Motor neuron (in vitro differentiated cells): ENCODE measurements around the gene SLC12A2. TPM values are rescaled to one million over a fixed set of nuclear protein-coding genes. Genes with fewer than 3 reads are reported as not detected.

ENCODE experiments used
- ATAC-seq, 8 experiments: fragments of 200-7000 bp; cut with Tn5 transposase; replicated peaks in 6 of 8; 2 replicates each; pipeline ENCODE4 v1.8.0; 2021; ENCODE audit warnings: mild to moderate bottlenecking in 8 of 8, moderate library complexity in 8 of 8
- H3K27ac ChIP-seq, 2 donors: fragments of 250-450 bp; sonication (Bioruptor Pico); 2 replicates each; pipeline ENCODE4 v1.9.0; 2021; ENCODE audit warnings: antibody characterized with exemption in 2 of 2, mild to moderate bottlenecking in 2 of 2, moderate library complexity in 1 of 2
- H3K4me1 ChIP-seq, 2 donors: fragments of 250-450 bp; sonication (Bioruptor Pico); replicated peaks in 1 of 2; 2 replicates each; pipeline ENCODE4 v1.6.1; 2021; ENCODE audit warnings: antibody characterized with exemption in 2 of 2, mild to moderate bottlenecking in 2 of 2, moderate library complexity in 1 of 2
- H3K4me3 ChIP-seq, 5 donors: fragments of 250-450 bp; sonication (Bioruptor Pico); 2 replicates each; pipeline ENCODE4 v1.9.0; 2021; ENCODE audit warnings: antibody characterized with exemption in 5 of 5, mild to moderate bottlenecking in 5 of 5, moderate library complexity in 4 of 5
- WGBS, 10 experiments: fragments of 450-650 bp; shearing (Covaris generic); methylation state at CpG; one replicate each; pipeline ENCODE4 v1.0.0; 2022; 5-methylcytosine and 5-hydroxymethylcytosine counted together
- in situ Hi-C, 9 experiments: fragments of 400-800 bp; cut with MboI; loops; one replicate each; pipeline ENCODE4 v1.15.0; 2021; ENCODE audit warnings: low sequenced_read_pairs in 9 of 9, low pct_unique_long_range_greater_than_20kb in 2 of 9; ENCODE audit not compliant: unreplicated experiment in 9 of 9
- total RNA-seq, 8 experiments: library from RNA; unstranded; fragments of 300-600 nt; gene quantifications; 2 replicates each; pipeline versions ENCODE4 v1.2.3 to v1.2.4, GENCODE V29; 2022

Gene SLC12A2
- total RNA-seq, 8 experiments from 2014 or later: 20.4 to 51.0 (median 29.1) TPM

GRCh38 chr5:128216860-128217531 is 133.4 kb downstream of the SLC12A2 start:
- Histone ChIP-seq H3K4me1 (no peaks in the 10 kb centered on the region), H3K27ac (no peak overlapping the region), H3K4me3 (no peak overlapping the region)
- in situ Hi-C loops: loop anchor here in 8 of 9 experiments (10.0 to 25.0 kb wide), 7 partner anchors 278 to 1545 kb away; no protein-coding TSS in a partner anchor
- peak in 3 of 8 experiments; percentile 72 to 93 (median 90) for ATAC-seq
- WGBS, 10 experiments: 0 to 100% (median 77%) methylated on average over 1 to 6 of the region's 15 CpGs; no CpG with 5 or more reads in 4 of the 10 experiments

- Histone ChIP-seq H3K4me3 (no peak overlapping the region), H3K4me1 (no peaks in the 10 kb centered on the region), H3K27ac (no peak overlapping the region)
- 85 to 100% (median 92%) methylated on average over 1 to 2 of the region's 2 CpGs for WGBS, 10 experiments
- ATAC-seq: no peak
- in situ Hi-C loops: loop anchor here in 8 of 9 experiments (25.0 kb wide), 5 partner anchors 441 to 1541 kb away; no protein-coding TSS in a partner anchor
These were observed 137.3 kb downstream of the SLC12A2 start for GRCh38 chr5:128220841-128221240.

GRCh38 chr5:128224336-128224735 is 140.8 kb downstream of the SLC12A2 start:
- ATAC-seq: no peak
- 22 to 88% (median 60%) methylated on average over 1 of the region's 1 CpG; no CpG with 5 or more reads in 4 of the 10 experiments for WGBS, 10 experiments
- Histone ChIP-seq H3K4me3 (no peak overlapping the region), H3K4me1 (peaks cover 0 to 7% of the 10 kb centered on the region in 2 donors), H3K27ac (no peak overlapping the region)
- in situ Hi-C loops: loop anchor here in 8 of 9 experiments (25.0 kb wide), 5 partner anchors 438 to 1538 kb away; no protein-coding TSS in a partner anchor

- in situ Hi-C loops: loop anchor here in 1 of 9 experiments (25.0 kb wide), 1 partner anchor 112 kb away; no protein-coding TSS in a partner anchor
- no peak overlapping the region for H3K4me3 ChIP-seq
- WGBS, 10 experiments: 83 to 100% (median 100%) methylated on average over 1 to 2 of the region's 2 CpGs; no CpG with 5 or more reads in 3 of the 10 experiments
- peaks cover 0 to 7% of the 10 kb centered on the region in 2 donors for H3K4me1 ChIP-seq
- ATAC-seq: no peak
- no peak overlapping the region for H3K27ac ChIP-seq
These were observed 141.9 kb downstream of the SLC12A2 start for GRCh38 chr5:128225245-128226030.

GRCh38 chr5:128228008-128228407 is 144.4 kb downstream of the SLC12A2 start:
- peaks cover 0 to 7% of the 10 kb centered on the region in 2 donors for H3K4me1 ChIP-seq
- 0 to 84% (median 33%) methylated on average over 1 to 3 of the region's 3 CpGs; no CpG with 5 or more reads in 6 of the 10 experiments for WGBS, 10 experiments
- H3K27ac ChIP-seq: no peak overlapping the region
- in situ Hi-C loops: loop anchor here in 1 of 9 experiments (25.0 kb wide), 1 partner anchor 109 kb away; no protein-coding TSS in a partner anchor
- peak in 3 of 8 experiments; percentile 52 to 98 (median 97) for ATAC-seq
- no peak overlapping the region for H3K4me3 ChIP-seq

- peaks cover 0 to 7% of the 10 kb centered on the region in 2 donors for H3K4me1 ChIP-seq
- no peak overlapping the region for H3K27ac ChIP-seq
- peak in 7 of 8 experiments; percentile 35 to 88 (median 53) for ATAC-seq
- H3K4me3 ChIP-seq: no peak overlapping the region
- in situ Hi-C loops: loop anchor here in 1 of 9 experiments (25.0 kb wide), 1 partner anchor 109 kb away; no protein-coding TSS in a partner anchor
- WGBS, 10 experiments: 0 to 62% (median 22%) methylated on average over 1 to 3 of the region's 3 CpGs
These were observed 145.0 kb downstream of the SLC12A2 start for GRCh38 chr5:128228521-128228920.

GRCh38 chr5:128234928-128235641 is 151.5 kb downstream of the SLC12A2 start:
- in situ Hi-C loops: loop anchor here in 1 of 9 experiments (25.0 kb wide), 1 partner anchor 102 kb away; no protein-coding TSS in a partner anchor
- 76 to 100% (median 100%) methylated on average over 1 to 4 of the region's 7 CpGs; no CpG with 5 or more reads in 2 of the 10 experiments for WGBS, 10 experiments
- ATAC-seq: no peak
- Histone ChIP-seq H3K27ac (no peak overlapping the region), H3K4me1 (peaks cover 0 to 5% of the 10 kb centered on the region in 2 donors), H3K4me3 (no peak overlapping the region)

- no peak overlapping the region for H3K4me3 ChIP-seq
- in situ Hi-C loops: loop anchor here in 1 of 9 experiments (25.0 kb wide), 1 partner anchor 101 kb away; no protein-coding TSS in a partner anchor
- no peak overlapping the region for H3K27ac ChIP-seq
- WGBS, 10 experiments: 60 to 94% (median 86%) methylated on average over 1 to 7 of the region's 7 CpGs; no CpG with 5 or more reads in 1 of the 10 experiments
- peaks cover 0 to 5% of the 10 kb centered on the region in 2 donors for H3K4me1 ChIP-seq
- ATAC-seq: no peak
These were observed 152.8 kb downstream of the SLC12A2 start for GRCh38 chr5:128236334-128236733.

GRCh38 chr5:128237000-128237399 is 153.4 kb downstream of the SLC12A2 start:
- Histone ChIP-seq H3K27ac (no peak overlapping the region), H3K4me1 (peaks cover 0 to 5% of the 10 kb centered on the region in 2 donors), H3K4me3 (no peak overlapping the region)
- in situ Hi-C loops: loop anchor here in 1 of 9 experiments (25.0 kb wide), 1 partner anchor 100 kb away; no protein-coding TSS in a partner anchor
- WGBS, 10 experiments: 54 to 100% (median 75%) methylated on average over 1 to 2 of the region's 2 CpGs
- no peak for ATAC-seq

- H3K27ac ChIP-seq: no peak overlapping the region
- peak in 4 of 8 experiments; percentile 29 to 78 (median 68) for ATAC-seq
- H3K4me1 ChIP-seq: peaks cover 0 to 5% of the 10 kb centered on the region in 2 donors
- H3K4me3 ChIP-seq: no peak overlapping the region
- WGBS, 10 experiments: 7 to 91% (median 78%) methylated on average over 1 to 8 of the region's 8 CpGs
- in situ Hi-C loops: loop anchor here in 1 of 9 experiments (25.0 kb wide), 1 partner anchor 100 kb away; no protein-coding TSS in a partner anchor
These were observed 154.0 kb downstream of the SLC12A2 start for GRCh38 chr5:128237546-128237945.
